Activated CD8-positive, alpha-beta memory T cell treated with anti-CD3 and anti-CD28 coated beads for 1 hour (primary cell): ENCODE results near the gene EPB41L4A.
"Not testable (repeated sequence)": the region's sequence is repeated elsewhere in the genome, so short reads cannot be mapped to it uniquely, and the experiment has no call there.

Source experiments
- DNase-seq, 2 donors: peaks; one replicate each; pipeline ENCODE4 v3.0.0-alpha.2; 2020; ENCODE audit warnings: low read depth in 1 of 2; ENCODE audit errors: extremely low read depth in 1 of 2

EPB41L4A gene

DNA sequence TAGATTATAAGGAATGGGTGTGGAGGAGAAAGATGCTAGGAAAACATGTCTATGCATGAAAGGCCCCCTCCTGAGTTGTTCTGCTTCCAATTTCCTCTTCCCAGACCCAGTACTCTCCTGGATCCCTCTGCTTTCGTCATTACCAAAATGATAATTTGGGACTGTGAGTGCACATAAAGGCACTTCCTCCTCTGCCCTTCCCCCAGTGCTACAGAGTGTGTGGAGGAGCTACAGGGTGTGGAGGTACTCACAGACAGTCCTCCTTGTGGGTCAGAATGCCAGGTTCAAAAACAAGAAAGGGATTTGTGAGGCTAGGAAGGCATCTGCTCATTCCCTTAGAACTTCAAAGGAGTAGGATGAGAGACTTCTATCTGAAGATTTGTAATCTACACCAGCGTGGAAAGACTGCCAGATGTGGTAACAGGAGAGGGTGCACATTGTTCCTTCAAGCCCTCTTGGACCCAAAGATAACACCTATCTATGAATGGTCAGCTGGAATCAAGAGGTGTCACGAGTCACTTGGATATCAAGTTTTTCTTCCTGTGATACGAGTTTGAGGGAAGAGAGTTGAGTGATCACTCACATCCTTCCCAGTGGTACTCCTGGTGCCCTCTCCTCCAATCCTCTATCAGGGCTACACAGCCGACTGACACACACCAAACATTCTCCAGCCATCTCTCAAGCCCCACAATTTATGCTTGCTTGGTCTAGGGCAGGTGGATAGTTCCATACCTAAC, 201.1 kb downstream of the EPB41L4A start:
- DNase-seq, result no peak

DNA sequence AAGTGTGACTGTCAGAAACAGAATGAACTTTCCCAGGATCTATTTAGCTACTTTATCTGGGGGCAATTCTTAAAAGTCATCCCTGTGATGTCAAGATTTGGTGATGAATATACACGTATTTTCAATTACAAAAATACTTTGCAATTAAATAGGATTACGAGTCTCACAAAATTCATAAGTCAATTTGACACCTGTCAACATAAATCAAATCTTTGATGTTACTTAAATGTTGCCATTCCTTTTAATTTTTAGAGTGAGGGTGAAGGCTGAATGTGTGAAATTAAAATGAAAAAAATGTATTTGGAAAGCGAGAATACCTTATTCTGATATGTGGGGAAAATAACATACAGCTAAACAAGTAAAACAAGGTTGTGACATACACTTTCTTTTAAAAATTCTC, 202.9 kb downstream of the EPB41L4A start:
- DNase-seq, result no peak

GRCh38 chr5:112210430-112211005, 208.6 kb downstream of the EPB41L4A start:
- no peak for DNase-seq

GRCh38 chr5:112208699-112209615, 210.1 kb downstream of the EPB41L4A start:
- no peak for DNase-seq

DNA sequence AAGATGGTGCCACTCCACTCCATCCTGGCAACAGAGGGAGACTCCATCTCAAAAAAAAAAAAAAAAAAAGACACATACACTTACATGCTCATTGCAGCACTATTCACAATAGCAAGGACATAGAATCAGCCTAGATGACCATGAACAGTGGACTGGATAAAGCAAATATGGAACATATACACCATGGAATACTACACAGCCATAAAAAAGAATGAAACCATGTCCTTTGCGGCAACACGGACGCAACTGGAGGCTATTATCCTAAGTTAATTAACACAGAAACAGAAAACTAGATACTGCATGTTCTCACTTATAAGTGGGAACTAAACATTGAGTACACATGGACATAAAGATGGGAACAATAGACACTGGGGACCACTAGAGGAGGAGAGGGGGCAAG, 210.9 kb downstream of the EPB41L4A start:
- not testable (repeated sequence) for DNase-seq

GRCh38 chr5:112205846-112206245, 213.2 kb downstream of the EPB41L4A start:
- no peak for DNase-seq

GRCh38 chr5:112203229-112203628, 215.8 kb downstream of the EPB41L4A start:
- no peak for DNase-seq

GRCh38 chr5:112202694-112203093, 216.4 kb downstream of the EPB41L4A start:
- no peak for DNase-seq

GRCh38 chr5:112201141-112201540, 217.9 kb downstream of the EPB41L4A start:
- DNase-seq, result no peak

DNA sequence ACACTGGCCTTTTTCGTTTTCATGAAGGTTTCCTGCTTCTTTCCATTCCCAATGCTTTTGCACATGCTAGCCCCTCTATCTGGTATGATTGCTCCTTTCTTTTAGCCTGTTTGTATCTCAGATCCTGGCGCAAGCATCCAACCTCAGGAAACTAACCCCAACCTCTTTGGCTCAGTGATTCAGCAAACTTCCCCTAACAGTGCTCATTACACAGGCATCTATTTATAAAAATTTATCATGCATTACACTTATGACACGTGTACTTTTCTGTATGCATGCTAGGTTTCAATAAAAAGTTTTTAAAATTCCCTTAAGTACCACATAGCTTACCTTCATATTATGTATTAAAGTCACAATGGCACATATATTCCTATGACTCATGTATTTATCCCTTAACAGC, 218.9 kb downstream of the EPB41L4A start:
- DNase-seq, result no peak

DNA sequence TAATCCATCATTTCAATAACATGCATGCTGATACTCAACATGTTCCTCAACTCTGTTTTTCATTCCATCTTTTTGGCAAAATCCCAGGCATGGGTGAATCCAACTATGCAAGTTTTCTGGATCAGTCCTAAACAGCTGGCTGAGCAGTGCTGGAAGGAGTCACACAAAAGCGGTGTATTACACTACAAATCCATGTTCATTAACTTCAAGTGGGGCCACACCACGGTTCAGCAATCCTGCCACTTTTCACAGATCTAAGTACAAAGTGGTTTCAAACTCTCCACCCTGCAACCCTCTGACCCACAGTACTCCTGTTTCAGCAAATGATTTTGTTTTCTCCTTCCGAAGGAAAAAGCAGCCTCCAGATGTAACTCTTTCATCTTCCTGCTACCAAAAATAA, 222.5 kb downstream of the EPB41L4A start:
- DNase-seq, result no peak

DNA sequence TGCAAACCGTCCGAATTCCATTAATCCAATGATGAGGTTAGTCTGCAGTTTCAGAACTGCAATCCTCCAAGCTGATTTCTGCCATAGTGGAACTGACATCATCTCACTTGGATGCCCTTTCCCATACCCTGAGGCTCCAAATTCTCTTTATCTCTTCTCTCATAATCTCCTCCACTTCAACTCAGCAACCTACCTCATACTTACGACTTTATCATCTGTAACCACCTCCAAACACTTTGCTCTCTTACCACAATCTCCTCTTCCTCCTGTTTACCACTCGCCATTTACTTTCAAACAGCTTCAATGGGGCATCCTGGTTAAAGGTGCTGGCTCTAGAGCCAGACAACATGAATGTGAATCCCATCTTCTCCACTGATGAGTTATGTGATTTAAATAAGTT, 223.2 kb downstream of the EPB41L4A start:
- no peak for DNase-seq

GRCh38 chr5:112192866-112193265, 226.2 kb downstream of the EPB41L4A start:
- DNase-seq, result no peak

- DNase-seq, result no peak
Observed at GRCh38 chr5:112192072-112192471, 227.0 kb downstream of the EPB41L4A start.

- DNase-seq, result no peak
Observed at GRCh38 chr5:112189391-112189790, 229.7 kb downstream of the EPB41L4A start.

GRCh38 chr5:112186401-112186990, 232.6 kb downstream of the EPB41L4A start:
- no peak for DNase-seq

DNA sequence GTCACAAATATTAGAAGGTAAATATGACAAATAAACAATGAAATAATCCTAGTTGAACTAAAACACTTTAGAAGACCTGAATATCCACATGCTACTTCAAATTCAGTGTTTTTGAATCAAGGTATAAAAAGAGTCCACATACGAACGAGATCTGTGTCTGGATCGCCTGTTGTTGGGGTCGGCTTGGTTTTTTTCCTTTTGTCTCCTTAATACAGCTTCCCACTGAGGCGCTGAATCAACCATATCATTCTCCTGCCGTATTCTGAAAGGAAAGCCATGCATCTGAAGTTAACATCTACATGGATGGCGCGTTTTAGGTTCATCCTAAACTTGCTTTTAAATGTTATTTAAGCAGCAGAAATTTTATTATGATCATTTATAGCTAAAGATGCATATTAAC, 235.2 kb downstream of the EPB41L4A start:
- DNase-seq, result no peak

DNA sequence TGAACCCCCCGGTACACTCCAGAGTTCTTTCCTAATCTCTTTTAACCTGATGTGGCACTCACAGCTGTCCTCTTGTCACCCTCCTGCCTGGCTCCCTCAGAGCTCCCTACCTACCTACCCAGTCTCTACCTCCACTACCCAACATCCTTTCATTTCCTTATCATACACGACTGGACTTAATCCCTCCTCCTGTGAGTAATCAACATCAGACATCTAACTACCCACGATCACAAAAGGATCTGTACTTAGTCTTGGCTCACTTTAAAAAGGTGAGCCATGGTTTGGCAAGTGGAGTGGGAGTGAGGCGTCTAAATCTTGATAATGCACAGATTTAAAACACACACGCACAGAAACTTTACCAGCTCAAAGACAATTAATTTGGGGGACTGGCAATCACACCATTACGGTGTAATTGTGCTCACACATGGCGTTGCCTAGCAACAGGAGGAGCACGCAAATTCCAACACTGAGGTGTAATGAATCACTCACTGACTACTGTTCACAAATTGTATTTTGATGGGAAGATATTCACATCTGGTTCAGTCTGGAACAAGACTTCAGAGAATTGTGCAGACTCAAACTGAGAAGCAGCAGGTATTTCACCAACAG, 235.9 kb downstream of the EPB41L4A start:
- no peak for DNase-seq

DNA sequence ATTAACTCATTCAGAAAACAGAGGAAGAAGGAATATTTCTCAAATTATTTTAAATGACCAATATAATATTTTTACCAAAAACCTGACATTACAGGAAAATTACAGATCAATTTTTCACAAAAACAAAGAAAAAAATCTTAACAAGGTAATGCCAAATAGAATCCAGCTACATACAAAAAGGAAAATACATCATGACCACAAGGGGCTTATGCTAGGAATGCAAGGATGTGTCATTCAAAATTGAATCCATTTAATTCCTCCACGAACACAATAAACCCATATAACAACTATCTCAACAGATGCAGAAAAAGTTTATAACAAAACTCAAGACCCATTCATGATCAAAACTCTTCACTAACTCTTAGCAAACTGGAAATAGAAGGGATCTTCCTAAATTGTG, 239.8 kb downstream of the EPB41L4A start:
- no peak for DNase-seq

DNA sequence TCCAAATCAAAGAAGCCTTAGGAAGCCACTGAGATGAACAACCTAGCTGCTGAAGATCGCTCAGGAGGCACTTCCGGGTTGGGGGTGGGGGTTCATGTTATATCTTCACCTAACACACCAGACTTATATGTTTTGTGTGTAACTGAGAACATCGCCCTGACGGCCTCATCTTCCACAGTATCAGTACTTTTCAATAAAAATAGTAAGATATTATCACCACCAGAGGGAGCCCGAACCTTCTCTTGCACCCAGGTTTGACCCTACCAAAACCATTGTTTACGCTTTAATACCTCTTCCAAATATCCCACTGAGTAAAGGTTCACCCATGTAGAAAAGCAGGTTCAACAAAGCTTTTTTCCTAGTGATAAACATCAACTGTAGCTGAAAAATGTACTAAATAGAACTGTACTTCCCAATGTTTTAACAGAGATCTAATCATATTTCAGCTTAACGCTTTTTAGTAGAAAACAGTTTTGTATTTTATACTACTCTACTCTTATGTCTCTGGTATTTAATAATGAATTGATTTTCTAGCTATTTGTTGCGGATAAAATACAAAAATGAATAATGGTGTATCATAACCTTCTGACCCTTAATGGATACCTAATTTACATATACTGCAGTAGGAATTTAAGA, 244.0 kb downstream of the EPB41L4A start:
- DNase-seq, result no peak
